ENCODE data around the gene IL22RA1.

- TF ChIP-seq CTCF (IDR thresholded peaks at IDR 0.05; ENCODE audit: insufficient read depth, low read length, poor library complexity, severe bottlenecking) (no peak), EZH2phosphoT487 (conservative IDR thresholded peaks at IDR 0.05; ENCODE audit: low read length) (no peak)
Measured at GRCh38 chr1:24162201-24162600, 19.3 kb upstream of the IL22RA1 start.
